BE2C (cell line): ENCODE data around the gene LCLAT1.

ENCODE experiments used
- DNase-seq: peaks from one replicate; pipeline ENCODE4 v3.0.0-alpha.2; 2020
- H3K27me3 ChIP-seq: fragments of 250-450 bp; sonication (Bioruptor Pico); 2 replicates; pipeline ENCODE4 v1.5.1; 2020; ENCODE audit warnings: mild to moderate bottlenecking
- H3K36me3 ChIP-seq: fragments of 250-450 bp; sonication (Bioruptor Pico); 2 replicates; pipeline ENCODE4 v1.5.1; 2020; ENCODE audit warnings: mild to moderate bottlenecking
- H3K4me1 ChIP-seq: fragments of 250-450 bp; sonication (Bioruptor Pico); 2 replicates; pipeline ENCODE4 v1.5.1; 2020
- H3K4me3 ChIP-seq: 2 replicates; pipeline ENCODE4 v1.5.1; 2011; ENCODE audit warnings: low read depth, low read length
- H3K9me3 ChIP-seq: fragments of 250-450 bp; sonication (Bioruptor Pico); 2 replicates; pipeline ENCODE4 v1.5.1; 2020
- CTCF ChIP-seq: IDR thresholded peaks from 2 replicates; pipeline ENCODE4 v1.5.1; 2012; ENCODE audit warnings: mild to moderate bottlenecking, low read depth, low read length

The LCLAT1 gene

GRCh38 chr2:30683236-30683956 lies 236.3 kb downstream of the LCLAT1 start:
- no peak for TF ChIP-seq CTCF
- no peaks in the 10 kb centered on the region for H3K9me3 ChIP-seq
- no peaks in the 10 kb centered on the region for H3K4me1 ChIP-seq
- no peaks in the 10 kb centered on the region for H3K27me3 ChIP-seq
- no peak overlapping the region for H3K4me3 ChIP-seq
- H3K36me3 ChIP-seq = no peaks in the 10 kb centered on the region
- DNase-seq = no peak

DNA sequence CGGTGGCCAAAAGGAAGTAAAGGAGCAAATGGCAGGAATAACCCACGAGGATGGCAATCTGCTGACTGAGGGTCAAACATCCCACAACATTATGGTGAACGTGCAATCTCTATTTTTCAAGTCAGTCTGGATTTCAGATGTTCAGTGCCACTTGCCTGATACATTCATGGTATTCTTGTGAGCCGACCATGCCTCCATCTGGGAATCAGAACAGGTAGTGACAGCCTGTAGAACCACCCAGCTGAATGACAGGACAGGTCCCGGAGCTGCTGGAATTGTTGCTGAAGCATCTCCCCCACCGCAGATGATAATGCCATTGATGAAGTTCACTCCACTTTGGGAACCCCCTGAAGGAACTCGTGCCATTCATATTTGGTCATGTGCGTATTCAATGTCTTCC lies 237.0 kb downstream of the LCLAT1 start:
- no peak for DNase-seq
- H3K36me3 ChIP-seq = no peaks in the 10 kb centered on the region
- no peak overlapping the region for H3K4me3 ChIP-seq
- H3K9me3 ChIP-seq = no peaks in the 10 kb centered on the region
- H3K4me1 ChIP-seq = no peaks in the 10 kb centered on the region
- H3K27me3 ChIP-seq = no peaks in the 10 kb centered on the region
- TF ChIP-seq CTCF = no peak

DNA sequence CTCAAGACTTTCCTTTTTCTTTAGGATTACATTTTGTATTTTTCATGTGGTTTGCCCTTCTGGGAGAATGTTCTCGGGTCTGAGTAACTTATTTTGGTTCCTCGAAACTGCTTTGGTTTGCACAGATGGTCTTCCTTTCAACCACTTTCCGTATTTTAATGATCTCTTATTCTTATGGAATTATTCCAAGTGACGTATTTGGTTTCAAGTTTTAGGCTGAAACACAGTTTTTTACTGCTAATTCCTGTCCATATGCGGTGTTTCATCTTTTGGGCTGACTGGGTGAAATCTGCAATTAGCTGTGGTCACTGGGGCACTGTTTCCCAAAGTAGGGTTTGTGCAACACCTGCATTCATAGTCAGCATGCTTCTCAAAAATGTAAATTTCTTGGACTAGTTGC lies 237.5 kb downstream of the LCLAT1 start:
- H3K27me3 ChIP-seq = no peaks in the 10 kb centered on the region
- H3K9me3 ChIP-seq = no peaks in the 10 kb centered on the region
- no peak for DNase-seq
- H3K4me1 ChIP-seq = no peaks in the 10 kb centered on the region
- H3K4me3 ChIP-seq = no peak overlapping the region
- TF ChIP-seq CTCF = no peak
- H3K36me3 ChIP-seq = no peaks in the 10 kb centered on the region

DNA sequence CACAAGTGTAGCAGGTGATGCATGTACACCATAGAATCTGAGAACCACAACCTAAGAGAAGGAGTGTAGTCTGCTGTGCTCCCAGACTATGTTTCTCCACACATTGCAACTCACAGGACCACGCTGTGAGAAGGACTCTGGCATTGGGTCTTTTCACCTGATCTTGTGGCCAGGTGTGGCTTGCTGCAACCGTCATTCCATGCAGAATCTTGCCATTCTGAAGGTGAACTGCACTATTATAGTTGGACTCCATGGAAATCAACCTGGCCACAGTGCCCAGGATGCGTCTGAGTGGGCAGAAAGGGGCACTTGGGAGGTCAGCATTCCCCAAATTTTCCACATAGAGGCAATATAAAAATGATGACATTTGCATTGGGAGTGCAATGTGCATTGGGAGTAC lies 237.9 kb downstream of the LCLAT1 start:
- no peaks in the 10 kb centered on the region for H3K27me3 ChIP-seq
- TF ChIP-seq CTCF = no peak
- H3K4me1 ChIP-seq = no peaks in the 10 kb centered on the region
- H3K9me3 ChIP-seq = no peaks in the 10 kb centered on the region
- no peak overlapping the region for H3K4me3 ChIP-seq
- H3K36me3 ChIP-seq = no peaks in the 10 kb centered on the region
- no peak for DNase-seq

DNA sequence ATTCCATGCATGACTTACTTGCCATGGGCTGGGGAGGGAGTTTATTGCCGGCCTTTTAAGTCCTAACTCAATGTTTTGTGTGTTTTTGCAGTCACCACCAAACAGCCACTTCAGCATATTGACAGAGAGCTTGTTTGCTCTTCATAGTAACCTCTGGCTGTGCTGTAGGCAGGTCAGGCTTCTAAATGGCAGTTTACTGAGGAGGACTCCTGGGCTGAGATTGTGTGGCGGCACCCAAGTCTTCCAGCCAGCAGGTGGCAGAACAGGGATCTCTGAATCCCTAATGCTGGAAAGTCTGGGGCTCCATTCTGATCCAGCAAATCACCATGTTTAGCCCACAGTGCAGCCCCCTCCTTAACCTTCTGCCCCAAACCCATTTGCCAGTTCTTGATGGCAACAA lies 239.0 kb downstream of the LCLAT1 start:
- Histone ChIP-seq H3K4me3 (no peak overlapping the region), H3K4me1 (no peaks in the 10 kb centered on the region), H3K9me3 (no peaks in the 10 kb centered on the region), H3K36me3 (no peaks in the 10 kb centered on the region), H3K27me3 (no peaks in the 10 kb centered on the region)
- peak; percentile 40 for DNase-seq
- peak; percentile 59 for TF ChIP-seq CTCF

DNA sequence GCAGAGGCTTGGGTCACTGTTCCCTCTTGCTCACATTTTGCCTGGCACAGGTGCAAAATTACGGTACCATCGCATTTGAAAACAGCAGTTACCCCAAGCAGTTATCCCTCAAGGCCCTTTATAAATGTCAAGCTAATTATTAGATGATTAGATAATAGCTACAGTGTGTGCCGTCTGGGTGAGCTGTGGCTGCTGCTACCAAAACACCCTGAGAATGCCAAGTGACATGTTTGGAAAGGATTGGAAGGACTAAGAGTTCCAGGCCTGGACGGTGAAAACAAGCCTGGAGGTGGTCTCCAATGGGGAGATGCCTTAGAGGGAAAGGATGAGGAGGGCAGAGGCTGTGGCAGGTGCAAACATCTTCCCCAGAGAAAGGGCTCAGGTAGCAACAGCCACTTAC lies 239.6 kb downstream of the LCLAT1 start:
- H3K9me3 ChIP-seq = no peaks in the 10 kb centered on the region
- H3K27me3 ChIP-seq = no peaks in the 10 kb centered on the region
- H3K4me1 ChIP-seq = no peaks in the 10 kb centered on the region
- H3K36me3 ChIP-seq = no peaks in the 10 kb centered on the region
- no peak overlapping the region for H3K4me3 ChIP-seq
- TF ChIP-seq CTCF = no peak
- DNase-seq = no peak
